GM18951 (cell line): Measurements from ENCODE around the gene CCDC88C.

Experiments
- POLR2A ChIP-seq: IDR thresholded peaks from 4 replicates; pipeline ENCODE4 v1.6.1; 2011; ENCODE audit warnings: mild to moderate bottlenecking; ENCODE audit not compliant: insufficient read length, insufficient read depth; ENCODE audit errors: extremely low read depth
- in situ Hi-C: fragments of 300-500 bp; cut with MboI; formaldehyde crosslinking; loops from one replicate; pipeline ENCODE4 v1.12.0; 2022; ENCODE audit warnings: low sequenced_read_pairs, mixed read lengths, inconsistent platforms; ENCODE audit not compliant: unreplicated experiment

The CCDC88C gene

GRCh38 chr14:91281346-91281745, 136.3 kb downstream of the CCDC88C start:
- TF ChIP-seq POLR2A, result no peak
- in situ Hi-C loops, result loop anchor here (25.0 kb wide), 1 partner anchor 369 kb away; no protein-coding TSS in a partner anchor

GRCh38 chr14:91280129-91280528, 137.5 kb downstream of the CCDC88C start:
- TF ChIP-seq POLR2A, result no peak
- in situ Hi-C loops, result loop anchor here (25.0 kb wide), 1 partner anchor 368 kb away; no protein-coding TSS in a partner anchor

GRCh38 chr14:91279354-91279753, 138.3 kb downstream of the CCDC88C start:
- no peak for TF ChIP-seq POLR2A
- in situ Hi-C loops, result loop anchor here (25.0 kb wide), 1 partner anchor 367 kb away; no protein-coding TSS in a partner anchor

GRCh38 chr14:91278383-91278715, 139.3 kb downstream of the CCDC88C start:
- TF ChIP-seq POLR2A, result no peak
- in situ Hi-C loops, result loop anchor here (25.0 kb wide), 1 partner anchor 366 kb away; no protein-coding TSS in a partner anchor

GRCh38 chr14:91277546-91278382, 139.9 kb downstream of the CCDC88C start:
- TF ChIP-seq POLR2A, result no peak
- in situ Hi-C loops, result loop anchor here (25.0 kb wide), 1 partner anchor 365 kb away; no protein-coding TSS in a partner anchor

GRCh38 chr14:91274796-91275195, 142.8 kb downstream of the CCDC88C start:
- in situ Hi-C loops, result loop anchor here (25.0 kb wide), 1 partner anchor 362 kb away; no protein-coding TSS in a partner anchor

GRCh38 chr14:91273885-91274273, 143.7 kb downstream of the CCDC88C start:
- TF ChIP-seq POLR2A, result no peak
- in situ Hi-C loops, result no loop called here

More at GRCh38 chr14:91274796-91275195, 142.8 kb downstream of the CCDC88C start:
- TF ChIP-seq POLR2A, result no peak

GRCh38 chr14:91273273-91273884, 144.2 kb downstream of the CCDC88C start:
- no peak for TF ChIP-seq POLR2A
- in situ Hi-C loops, result no loop called here

- in situ Hi-C loops, result no loop called here
- no peak for TF ChIP-seq POLR2A
Measured at GRCh38 chr14:91272341-91273272, 145.0 kb downstream of the CCDC88C start.

GRCh38 chr14:91271639-91272038, 146.0 kb downstream of the CCDC88C start:
- TF ChIP-seq POLR2A, result no peak
- in situ Hi-C loops, result no loop called here

- in situ Hi-C loops, result no loop called here
- no peak for TF ChIP-seq POLR2A
Measured at GRCh38 chr14:91270619-91271018, 147.0 kb downstream of the CCDC88C start.

GRCh38 chr14:91270188-91270587, 147.4 kb downstream of the CCDC88C start:
- no peak for TF ChIP-seq POLR2A
- in situ Hi-C loops, result no loop called here
